ENCODE measurements around the gene VILL.

The VILL gene

DNA sequence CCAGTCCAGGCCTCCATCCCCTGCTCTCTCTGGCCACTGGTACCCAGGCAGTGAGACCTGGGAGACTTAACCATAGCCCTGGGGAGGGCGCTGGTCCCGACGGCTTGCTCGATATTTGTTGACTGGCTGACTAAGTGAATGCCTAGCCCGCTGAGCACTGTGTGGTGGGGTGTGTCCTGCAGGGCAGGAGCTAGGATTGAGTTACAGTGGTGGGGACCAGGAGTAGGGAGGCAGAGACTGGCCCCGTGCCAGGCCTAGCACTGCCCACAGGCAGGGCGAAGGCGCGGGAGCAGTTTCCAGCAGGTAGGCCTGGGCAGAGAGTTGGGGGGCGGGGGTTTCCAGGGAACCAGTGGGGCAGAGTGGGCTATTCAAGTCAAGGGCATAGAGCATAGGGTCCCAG, at the start of gene VILL:
TSS of gene VILL (plus strand) at position 260 of the 400 bp plus-strand sequence. CDS start 2,887 bp downstream, outside the sequence.
- DNase-seq: no peak

DNA sequence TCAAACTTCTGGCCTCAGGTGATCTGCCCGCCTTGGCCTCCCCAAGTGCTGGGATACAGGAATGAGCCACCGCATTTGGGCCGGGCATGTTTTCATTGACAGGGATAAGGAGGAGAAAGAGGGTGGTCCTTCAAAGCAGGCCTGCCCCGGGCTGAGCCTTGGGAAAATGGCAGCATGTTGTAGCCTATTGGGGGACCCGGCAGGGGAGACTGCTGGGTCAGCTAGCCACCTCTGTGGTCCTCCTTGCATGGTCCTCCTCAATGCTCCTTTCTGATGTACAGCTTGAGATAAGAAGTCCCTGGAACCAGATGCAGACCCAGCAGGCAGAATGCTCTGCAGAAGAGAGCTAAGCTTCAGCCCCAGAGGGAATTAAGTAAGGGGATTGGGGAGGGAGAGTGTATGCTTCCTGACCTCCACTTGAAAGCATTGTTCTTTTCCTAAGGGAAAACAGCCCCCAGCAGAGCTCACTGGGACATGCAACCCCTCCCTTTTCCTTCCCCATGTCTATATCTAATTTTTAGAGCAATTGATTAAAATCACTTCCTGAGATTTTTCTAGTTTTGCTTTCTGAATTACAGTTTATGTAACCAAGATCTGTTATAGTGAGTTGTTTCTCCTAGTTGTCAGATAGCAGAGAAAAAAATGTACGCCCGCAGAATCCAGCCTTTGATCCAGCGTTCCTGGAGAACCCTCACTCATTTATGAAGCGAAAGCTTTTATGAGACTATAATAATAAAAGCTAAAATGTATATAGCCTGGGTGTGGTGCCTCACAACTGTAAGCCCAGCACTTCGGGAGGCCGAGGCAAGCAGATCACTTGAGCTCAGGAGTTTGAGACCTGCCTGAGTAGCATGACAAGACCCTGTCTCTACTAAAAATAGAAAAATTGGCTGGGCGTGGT, 48.7 kb upstream of the VILL start:
- DNase-seq: no peak

DNA sequence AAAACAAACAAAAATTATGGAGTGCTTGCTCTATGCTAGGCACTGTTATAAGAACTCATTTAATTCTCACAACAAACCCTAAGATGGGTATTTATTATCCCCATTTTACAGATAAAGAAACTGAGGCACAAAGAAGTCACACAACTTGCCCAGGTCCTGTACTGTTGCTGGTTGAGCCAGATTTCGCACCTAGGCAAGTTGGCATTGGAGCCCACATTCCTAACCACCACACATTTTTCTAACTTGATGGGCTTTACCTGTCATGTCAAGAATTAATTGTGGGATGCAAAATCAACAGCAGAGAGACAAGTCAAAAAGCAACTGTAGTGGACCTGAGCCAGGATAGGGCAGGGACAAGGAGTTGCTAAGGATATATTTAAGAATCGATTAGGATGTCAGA, 47.9 kb upstream of the VILL start:
- DNase-seq: no peak

DNA sequence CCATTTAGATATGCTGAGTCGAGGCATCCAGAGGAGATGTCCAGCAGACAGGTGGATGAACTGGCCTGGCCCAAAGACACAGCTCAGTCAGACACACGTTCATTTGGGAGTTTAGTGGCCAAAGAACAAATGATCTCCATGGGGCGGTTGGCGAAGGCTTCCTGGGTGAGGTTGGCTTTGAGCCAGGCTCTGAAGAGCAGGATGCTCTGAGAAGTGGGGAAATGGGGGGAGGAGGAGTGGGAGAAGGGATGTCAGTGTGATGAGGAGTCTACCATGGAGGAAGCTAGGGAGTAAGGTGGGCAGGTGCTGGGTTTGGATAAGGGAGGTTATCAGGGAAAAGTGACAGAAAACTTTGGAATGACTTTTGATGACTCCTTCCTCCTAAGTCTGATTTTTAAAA, 47.5 kb upstream of the VILL start:
- no peak for DNase-seq

DNA sequence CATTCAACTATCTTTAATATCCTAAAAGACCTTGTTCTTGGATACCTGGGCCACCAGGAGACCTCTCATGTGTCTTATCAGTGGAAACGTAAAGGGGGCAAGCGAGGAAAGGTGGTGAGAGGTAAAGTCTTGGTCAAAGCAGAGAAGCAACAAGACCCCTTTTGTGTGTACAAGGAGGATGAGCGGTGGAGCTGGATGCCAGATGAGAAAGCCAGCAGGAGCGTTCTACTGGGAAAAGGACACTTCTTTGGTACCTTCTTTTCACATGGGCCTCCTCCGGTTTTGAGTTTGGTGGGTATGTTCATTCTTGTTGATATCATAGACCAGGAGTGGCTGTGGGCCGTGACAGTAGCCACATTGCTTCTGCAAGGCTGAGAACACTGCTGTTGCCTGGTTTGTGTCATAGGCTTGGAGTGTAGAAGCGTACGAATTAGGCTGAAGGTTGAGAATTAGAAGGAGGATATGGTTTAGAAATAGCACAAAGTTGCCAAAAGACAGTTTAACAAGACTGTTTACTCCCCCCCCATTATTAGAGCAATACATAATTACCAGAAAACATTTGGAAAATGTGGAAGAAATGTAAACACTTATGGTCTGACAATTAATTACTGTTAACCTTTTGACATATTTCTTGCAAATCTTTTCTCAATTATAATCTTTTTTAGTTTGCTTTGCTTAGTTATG, 46.8 kb upstream of the VILL start:
- DNase-seq: no peak

DNA sequence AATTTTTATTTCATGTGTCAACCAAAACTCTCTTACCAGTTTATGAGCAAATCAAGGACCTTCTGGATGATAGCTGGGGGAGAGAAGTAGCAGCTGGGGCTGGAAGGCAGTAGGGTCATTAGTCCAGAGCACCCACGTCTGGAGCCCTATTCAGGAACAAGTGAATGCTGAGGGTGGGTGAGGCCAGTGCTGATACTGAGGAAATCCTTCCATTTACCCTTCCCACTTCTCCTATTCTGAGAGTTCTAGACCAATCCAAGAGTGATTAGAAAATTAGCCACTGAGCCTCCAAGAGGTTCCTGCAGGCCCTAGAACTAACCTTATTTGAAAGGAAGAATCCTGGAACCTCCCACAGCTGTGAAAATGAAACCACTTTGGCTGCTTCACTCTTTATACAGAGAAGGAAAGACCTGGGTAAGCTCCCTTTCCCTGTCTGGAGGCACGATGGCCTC, 46.2 kb upstream of the VILL start:
- DNase-seq: no peak

DNA sequence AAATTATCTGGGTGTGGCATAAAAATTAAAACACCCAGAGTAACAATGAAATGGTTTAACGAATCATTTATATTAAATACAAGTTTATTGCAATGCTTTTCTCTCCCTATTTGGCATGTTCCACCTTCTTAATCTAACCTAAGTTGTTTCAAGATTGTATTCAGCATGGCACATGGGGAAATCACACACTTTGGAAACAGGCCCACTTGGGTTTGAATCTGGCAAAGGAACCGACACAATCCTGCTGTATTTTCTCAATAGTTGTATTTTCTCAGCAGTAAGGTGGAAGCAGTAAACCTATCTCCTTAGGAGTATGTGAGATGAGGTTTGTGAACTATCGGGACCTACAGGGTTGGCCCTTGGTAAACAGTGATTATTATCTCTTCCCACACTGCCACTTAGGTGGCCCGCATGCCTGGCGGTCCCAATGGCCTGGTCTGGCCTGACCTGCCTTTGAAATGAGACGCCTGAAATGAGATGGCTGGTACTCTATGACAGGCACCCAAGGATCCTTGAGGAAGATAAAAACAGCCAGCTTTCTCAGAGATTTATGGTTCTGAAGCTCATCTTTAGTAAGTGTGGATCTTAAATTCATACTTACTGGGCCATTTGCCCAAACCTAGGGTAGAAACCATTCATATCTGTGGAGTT, 45.3 kb upstream of the VILL start:
- no peak for DNase-seq

DNA sequence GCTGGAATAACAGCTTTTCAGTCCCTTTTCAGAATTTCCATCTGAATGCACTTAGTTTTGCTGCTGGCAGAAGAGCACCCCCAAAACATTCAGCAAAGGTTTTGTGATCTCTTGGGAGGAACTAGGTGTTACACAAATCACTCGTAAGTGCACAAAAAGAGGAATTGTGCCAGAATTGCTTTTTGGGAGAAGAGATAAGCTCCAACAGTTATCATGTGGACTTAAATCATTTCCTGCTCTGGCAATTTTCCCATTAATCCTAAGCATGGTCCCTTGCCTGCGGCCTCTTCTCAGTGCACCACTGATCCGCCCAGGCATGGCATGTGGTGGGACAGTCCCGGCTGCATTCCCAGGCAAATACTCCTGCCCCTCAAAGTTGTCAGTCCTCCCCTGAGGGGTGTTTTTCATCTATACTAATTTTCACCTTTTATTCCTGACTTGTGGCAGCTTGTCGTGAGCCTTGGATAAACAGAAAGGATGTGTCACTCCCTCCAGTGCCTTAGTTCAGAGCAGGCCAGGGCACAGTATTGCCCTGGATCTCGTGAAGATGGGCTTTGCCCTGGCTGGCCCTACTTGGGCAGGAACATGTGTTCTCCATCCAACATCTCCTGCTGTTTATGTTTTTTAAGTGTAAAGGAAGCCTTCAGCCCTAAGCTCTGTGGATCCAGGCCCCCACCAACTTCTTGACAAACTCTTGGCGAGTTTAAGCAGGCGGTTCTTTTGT, 44.6 kb upstream of the VILL start:
- DNase-seq: no peak

DNA sequence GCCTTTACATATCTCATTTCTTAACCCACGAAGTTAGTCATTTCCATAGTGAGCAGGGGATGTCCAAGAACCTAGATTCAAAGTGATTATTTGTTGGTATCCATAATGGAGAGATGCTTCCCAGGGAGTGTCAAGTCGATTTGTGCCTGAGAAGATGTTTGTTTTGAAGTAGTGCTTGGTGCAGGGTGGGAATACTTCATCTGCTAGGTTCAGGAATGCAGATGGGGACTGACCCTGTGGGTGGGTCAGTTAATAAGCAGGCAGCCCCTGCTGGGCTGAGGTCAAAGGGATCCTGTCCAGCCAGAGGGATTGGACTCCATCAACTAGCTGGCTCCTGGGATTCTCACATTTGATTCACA, 44.1 kb upstream of the VILL start:
- no peak for DNase-seq

DNA sequence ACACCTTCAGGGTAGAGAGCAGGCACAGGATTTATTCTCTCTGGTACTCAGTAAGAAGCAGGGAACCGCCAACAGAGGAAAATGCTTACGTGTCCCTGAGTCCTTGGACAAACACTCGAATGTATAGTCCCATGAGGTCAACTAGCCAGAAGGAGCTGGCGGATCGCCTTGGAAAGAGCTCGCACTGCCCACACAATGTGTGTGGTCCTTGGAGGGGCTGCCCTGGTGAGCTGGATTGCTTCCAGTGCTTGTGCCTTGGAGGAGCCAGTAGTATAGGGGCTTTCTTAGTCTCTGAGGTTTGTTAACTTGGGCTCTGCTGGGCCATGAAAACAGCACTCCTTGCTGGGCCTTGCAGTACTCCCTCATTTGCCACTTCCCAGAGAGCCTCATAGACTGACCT, 40.7 kb upstream of the VILL start:
- no peak for DNase-seq

DNA sequence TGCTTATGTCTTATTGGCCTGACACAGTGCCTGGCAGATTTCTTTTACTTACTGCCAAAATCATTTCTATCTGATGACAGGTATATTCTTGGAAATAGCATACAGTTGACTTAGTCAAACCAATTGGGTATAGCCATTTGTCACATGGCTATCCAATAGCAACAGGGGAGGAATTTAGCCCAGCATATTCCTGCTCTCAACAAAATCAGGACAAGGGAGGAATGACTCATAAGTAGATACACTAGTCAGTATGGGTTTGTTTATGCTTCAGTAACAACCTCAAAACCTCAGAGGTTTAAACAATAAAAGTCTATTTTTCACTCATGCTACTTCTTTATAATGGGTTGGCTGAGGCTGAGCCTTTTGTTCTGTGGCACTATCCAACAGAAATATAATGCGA, 38.0 kb upstream of the VILL start:
- DNase-seq: no peak

DNA sequence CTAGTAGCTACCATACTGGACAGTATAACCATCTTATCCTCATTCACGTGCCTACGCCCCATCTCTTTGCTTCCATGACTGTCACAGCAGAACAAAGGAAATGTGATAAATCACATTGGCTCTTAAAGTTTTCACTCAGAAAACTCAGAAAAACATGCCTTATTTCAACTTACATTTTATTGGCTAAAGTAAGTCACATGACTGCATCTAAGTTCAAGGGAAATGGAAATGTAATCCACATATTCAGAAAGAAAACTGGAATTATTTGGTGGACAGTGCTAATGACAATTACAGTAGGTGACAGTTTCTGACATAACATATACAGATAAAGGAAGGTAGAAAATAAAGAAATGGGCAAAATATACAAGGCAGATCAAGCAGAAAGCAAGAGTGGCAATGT, 37.4 kb upstream of the VILL start:
- DNase-seq: no peak

DNA sequence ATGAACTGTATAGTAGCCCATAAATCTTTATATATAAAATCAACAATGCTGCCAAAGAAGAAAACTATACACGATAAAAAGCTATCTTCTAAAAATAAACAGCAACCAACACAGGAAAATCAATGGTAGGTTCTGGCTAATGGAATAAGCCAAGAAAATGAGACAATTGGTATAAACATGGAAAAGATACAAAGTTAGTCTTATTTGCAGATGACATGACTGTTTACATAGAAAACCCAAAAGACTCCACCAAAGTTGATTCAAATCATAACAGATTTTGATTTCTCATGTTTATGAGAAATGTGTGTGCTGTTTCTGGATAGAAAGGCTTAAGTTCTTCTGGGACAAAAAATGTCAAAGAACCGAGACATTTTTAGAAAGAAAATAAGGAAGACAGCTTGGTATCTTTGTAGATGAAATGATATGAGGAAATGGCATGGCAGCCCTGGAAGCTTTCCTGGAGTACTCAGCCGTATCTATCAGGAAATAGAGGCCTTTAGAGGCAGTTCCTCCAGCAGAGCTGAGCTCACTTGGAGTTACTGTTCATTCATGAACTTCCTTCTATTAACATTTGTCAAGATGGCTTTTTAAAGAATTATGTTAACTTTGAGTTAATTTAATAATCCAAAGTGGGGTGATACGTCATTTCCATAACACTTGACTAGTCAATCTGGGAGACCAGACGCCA, 36.7 kb upstream of the VILL start:
- no peak for DNase-seq

DNA sequence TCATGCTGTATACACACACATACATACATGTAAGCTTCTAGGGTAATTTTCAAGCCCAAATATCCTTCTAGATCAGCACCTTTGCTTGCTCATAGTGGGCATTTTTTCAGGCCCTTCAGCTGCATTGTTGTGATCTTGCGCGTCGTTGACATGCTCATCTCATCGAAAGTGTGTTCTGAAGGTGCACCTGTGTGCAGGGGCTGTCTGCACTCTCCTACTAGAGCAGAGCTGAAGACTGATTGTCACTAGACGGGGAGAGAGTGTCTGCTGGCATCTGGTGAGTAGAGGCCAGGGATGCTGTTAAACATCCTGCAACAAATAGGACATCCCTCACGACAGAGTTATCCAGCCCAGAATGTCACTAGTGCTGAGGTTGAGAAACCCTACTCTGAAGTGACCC, 35.7 kb upstream of the VILL start:
- DNase-seq: no peak

DNA sequence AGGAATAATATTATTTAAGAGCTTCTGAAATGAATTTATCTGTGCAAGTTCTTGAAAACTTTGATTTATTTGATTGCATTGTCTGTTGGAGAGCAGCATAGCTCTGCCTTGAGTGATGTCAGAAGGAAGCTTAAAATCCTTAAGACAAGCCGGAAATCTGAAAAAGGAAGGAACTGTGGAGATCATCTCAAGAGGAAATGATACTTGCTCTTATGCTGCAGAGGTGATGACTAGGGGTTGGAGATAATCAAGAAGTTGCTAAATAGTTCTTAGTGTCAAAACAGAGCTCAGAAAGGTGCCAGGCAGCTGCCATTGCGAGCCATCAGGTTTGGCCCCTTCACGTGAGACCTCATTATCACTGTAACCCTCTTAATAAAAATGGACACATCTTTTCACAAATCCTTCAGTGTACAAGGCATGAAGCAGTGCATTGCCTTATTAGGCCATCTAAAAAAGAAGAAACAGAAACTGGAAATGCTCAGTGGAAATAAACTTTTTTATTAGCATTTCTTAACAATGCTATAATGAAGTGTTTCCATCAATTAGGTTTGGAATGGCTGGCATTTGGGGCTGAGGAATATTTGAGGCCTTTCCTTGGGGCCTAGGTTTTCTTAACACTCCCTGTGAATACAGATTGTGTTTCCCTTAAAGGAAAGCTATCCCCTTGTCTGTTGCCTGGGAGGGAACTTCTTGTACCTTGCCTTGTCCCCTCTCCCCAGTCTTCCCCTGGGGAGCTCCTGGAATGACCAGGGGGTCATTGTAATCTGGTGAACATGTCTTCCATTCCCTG, 34.5 kb upstream of the VILL start:
- no peak for DNase-seq

DNA sequence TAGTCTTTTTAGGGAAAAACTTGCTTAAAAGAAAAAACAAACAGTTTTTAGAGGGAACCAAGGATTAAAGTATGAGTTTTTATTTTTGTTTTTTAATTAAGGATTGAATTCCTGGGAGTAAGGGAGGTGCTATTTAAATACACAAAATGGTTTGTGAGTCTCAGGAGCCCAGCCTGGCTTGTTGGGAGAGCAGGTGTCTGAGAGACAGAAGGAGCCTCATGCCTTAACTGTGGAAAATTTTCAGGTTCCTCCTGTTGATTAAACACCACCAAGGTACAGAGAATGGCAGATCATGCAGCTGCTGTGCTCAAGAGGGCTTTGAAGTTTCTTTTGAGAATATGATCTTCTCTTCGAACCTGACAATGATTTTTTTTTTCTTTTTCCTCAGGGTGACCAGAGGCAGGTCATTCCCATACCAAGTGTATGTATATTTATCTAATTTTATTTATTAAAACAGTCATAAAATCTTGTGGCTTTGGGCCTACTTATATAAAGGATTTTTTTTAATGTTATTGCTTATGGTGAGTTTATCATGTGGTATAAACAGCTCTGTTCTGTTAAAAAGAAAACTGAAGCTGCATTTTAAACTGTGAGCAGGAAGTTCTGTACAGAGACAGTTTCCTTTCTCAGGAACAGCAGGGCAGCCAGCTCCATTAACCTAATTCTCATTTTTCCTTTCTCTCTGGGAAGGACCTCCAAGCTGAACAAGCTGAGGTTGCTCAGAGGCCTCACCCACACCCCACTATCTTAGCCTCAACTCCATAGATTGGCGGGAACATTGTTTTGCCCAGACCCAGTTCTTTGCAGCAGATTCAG, 33.7 kb upstream of the VILL start:
- DNase-seq: no peak

DNA sequence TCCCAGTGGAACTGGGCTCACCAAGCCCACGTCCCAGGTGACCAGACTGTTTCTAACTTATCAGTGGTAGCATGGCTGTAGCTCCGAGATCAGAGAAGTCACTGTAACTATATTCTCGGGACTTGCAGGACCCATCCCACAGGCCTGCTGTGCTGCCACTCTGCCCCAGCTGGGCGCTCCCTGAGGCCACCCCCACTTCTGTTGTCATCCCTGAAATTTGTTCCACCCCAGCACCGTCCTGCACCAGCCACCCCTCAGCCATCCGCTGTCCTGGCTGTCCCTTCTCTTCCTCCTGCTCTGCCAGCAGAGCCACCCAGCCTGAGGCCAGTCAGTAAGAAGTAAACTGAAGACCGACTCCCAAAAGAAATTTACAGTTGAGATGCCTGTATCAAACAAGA, 33.0 kb upstream of the VILL start:
- no peak for DNase-seq

DNA sequence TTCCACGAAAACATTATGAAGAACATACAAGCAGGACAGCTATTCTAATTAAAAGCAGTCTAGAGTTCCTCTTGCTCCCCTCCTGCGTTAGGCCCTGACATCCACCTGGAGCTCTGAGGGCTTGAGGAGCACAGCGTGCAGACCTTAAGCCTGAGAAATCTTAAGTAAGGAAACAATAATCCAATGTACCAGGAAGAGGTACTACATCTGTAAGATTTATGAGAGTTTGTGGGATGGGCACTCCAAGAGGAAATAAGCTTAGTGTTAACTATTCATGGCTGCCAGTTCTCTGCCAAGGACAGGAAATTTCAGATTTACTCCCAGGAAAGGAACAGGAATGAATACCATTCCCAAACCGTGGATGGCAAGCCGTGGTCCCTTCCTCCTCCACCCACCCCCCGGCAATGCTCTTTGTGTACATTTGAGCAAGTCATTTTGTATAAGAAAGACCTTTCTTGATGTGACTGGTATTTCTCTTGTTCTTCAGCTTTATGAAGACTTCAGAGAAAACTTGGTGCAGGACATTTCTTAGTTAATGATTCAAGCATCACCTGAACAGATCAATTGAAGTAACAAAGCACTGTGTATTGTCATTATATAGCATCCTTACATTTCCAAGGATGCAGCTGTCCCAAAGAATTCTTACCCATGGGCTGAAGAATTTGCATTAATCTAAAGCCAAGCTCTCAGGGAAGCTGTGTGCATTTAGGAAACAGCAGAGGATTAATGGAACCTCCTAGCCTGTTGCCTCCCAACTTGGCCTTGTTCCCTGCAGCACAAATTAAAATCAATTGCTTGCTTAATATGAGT, 28.8 kb upstream of the VILL start:
- no peak for DNase-seq

DNA sequence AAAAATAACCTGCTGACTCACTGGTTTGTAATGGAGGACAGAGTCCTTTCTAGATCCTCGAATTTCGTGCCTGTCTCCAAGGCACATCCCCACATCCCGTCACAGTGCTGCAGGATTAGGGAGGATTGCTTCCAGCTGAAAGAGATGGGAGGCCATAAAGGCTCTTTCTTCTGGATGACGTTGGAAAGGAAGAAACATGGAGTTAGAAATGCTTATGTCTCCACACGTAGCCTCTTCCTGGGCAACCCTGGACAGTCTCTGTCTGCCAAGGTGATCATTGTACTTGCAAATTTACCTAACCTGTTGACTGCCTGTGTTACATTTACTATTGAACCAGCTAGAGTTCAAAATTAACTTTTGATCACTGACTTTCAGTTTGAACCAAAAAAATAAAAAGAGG, 27.6 kb upstream of the VILL start:
- DNase-seq: no peak

DNA sequence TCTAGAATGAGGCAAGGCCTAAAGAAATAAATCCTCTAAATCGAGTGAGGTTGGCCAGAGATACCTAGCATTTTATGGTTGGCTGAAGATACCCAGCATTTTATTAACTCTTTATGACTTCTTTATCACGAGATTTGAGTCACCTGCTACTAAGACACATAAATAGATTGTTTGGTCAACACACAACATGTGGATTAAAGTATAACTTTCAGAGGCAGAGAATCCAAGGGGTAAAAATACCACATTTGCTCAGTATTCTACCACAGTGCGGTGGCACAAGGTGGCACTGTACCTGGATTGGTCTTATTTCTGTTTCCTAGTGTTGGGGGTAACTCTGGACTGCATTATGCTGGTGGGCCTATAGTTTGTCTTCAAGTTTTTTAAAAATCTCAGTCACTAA, 27.0 kb upstream of the VILL start:
- no peak for DNase-seq

All from activated CD4-positive, alpha-beta T cell treated with anti-CD3 and anti-CD28 coated beads for 1 hour (primary cell).